H1 (cell line): Measurements from ENCODE around the gene GATB.

Experiments used
- ASH2L ChIP-seq: fragments of 200-600, 300-600 bp; sonication (generic); IDR thresholded peaks from one replicate; pipeline ENCODE4 v1.7.1; 2017; ENCODE audit warnings: low read length
- ATF3 ChIP-seq: IDR thresholded peaks from 2 replicates; pipeline ENCODE4 v1.6.1; 2011; ENCODE audit warnings: low read depth, mild to moderate bottlenecking, low read length; ENCODE audit not compliant: insufficient read depth
- EP300 ChIP-seq, 2 experiments: IDR thresholded peaks; 1 replicate in 1 of 2; 2 replicates in 1 of 2; pipeline ENCODE4 v1.6.1; 2011 to 2012; ENCODE audit warnings: low read depth in 2 of 2, low read length in 2 of 2, mild to moderate bottlenecking in 2 of 2, borderline replicate concordance in 1 of 2, inconsistent platforms in 1 of 2, moderate library complexity in 1 of 2
- GABPA ChIP-seq: IDR thresholded peaks from 2 replicates; pipeline ENCODE4 v1.6.1; 2011; ENCODE audit warnings: mild to moderate bottlenecking, low read length, moderate library complexity, borderline replicate concordance; ENCODE audit not compliant: insufficient read depth
- KDM1A ChIP-seq: fragments of 200-600, 300-600 bp; sonication (generic); IDR thresholded peaks from 2 replicates; pipeline ENCODE4 v1.7.1; 2016; ENCODE audit warnings: mild to moderate bottlenecking, low read length, borderline replicate concordance
- MAX ChIP-seq: IDR thresholded peaks from 2 replicates; pipeline ENCODE4 v1.6.1; 2012; ENCODE audit warnings: inconsistent platforms
- POLR2A ChIP-seq, 2 experiments: IDR thresholded peaks; 1 replicate in 1 of 2; 2 replicates in 1 of 2; pipeline ENCODE4 v1.6.1; 2011; ENCODE audit warnings: low read depth in 2 of 2, low read length in 2 of 2, mild to moderate bottlenecking in 2 of 2; ENCODE audit errors: control extremely low read depth in 1 of 2
- POLR2AphosphoS5 ChIP-seq: IDR thresholded peaks from 2 replicates; pipeline ENCODE4 v1.6.1; 2011; ENCODE audit warnings: low read depth, low read length
- RFX5 ChIP-seq: IDR thresholded peaks from 2 replicates; pipeline ENCODE4 v1.6.1; 2011; ENCODE audit warnings: low read depth, low read length, improper control_type of control experiment, borderline replicate concordance
- SIN3A ChIP-seq, 2 experiments: IDR thresholded peaks in 1 of 2; conservative IDR thresholded peaks in 1 of 2; 2 replicates each; pipeline ENCODE4 v1.6.1; 2011 to 2012; ENCODE audit warnings: low read length in 2 of 2, improper control_type of control experiment in 1 of 2, low read depth in 1 of 2, mild to moderate bottlenecking in 1 of 2
- SIX5 ChIP-seq: IDR thresholded peaks from 2 replicates; pipeline ENCODE4 v1.6.1; 2011; ENCODE audit warnings: mild to moderate bottlenecking, low read depth, low read length
- TF ChIP-seq, protein P1 (sequence below), 3 experiments: IDR thresholded peaks; 1 replicate in 2 of 3; 2 replicates in 1 of 3; pipeline versions ENCODE4 v1.5.1 to v1.6.1; 2011; ENCODE audit warnings: low read length in 3 of 3, mild to moderate bottlenecking in 3 of 3, inconsistent platforms in 2 of 3, low read depth in 1 of 3, moderate library complexity in 1 of 3; ENCODE audit not compliant: insufficient read depth in 1 of 3; ENCODE audit errors: control extremely low read depth in 1 of 3

GRCh38 chr4:151784706-151785105 lies 23.9 kb upstream of the GATB start:
- TF ChIP-seq EP300 (IDR thresholded peaks at IDR 0.05; ENCODE audit: borderline replicate concordance in 1 of 2, low read depth in 2 of 2, low read length in 2 of 2) = no peak
- TF ChIP-seq, protein P1, sequence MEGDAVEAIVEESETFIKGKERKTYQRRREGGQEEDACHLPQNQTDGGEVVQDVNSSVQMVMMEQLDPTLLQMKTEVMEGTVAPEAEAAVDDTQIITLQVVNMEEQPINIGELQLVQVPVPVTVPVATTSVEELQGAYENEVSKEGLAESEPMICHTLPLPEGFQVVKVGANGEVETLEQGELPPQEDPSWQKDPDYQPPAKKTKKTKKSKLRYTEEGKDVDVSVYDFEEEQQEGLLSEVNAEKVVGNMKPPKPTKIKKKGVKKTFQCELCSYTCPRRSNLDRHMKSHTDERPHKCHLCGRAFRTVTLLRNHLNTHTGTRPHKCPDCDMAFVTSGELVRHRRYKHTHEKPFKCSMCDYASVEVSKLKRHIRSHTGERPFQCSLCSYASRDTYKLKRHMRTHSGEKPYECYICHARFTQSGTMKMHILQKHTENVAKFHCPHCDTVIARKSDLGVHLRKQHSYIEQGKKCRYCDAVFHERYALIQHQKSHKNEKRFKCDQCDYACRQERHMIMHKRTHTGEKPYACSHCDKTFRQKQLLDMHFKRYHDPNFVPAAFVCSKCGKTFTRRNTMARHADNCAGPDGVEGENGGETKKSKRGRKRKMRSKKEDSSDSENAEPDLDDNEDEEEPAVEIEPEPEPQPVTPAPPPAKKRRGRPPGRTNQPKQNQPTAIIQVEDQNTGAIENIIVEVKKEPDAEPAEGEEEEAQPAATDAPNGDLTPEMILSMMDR (IDR thresholded peaks at IDR 0.05; ENCODE audit: control extremely low read depth in 1 of 3, insufficient read depth in 1 of 3, low read depth in 1 of 3, low read length in 3 of 3) = no peak
- TF ChIP-seq POLR2AphosphoS5 = no peak
- TF ChIP-seq KDM1A = no peak
- TF ChIP-seq ASH2L = no peak
- no peak for TF ChIP-seq GABPA
- TF ChIP-seq MAX = no peak
- TF ChIP-seq ATF3 = no peak
- TF ChIP-seq SIN3A (conservative IDR thresholded peaks at IDR 0.05 in 1 of 2, IDR thresholded peaks at IDR 0.05 in 1 of 2; ENCODE audit: low read depth in 1 of 2, low read length in 2 of 2) = no peak
- TF ChIP-seq POLR2A (IDR thresholded peaks at IDR 0.05; ENCODE audit: control extremely low read depth in 1 of 2, low read depth in 2 of 2, low read length in 2 of 2) = no peak
- no peak for TF ChIP-seq RFX5
- TF ChIP-seq SIX5 = no peak
